Body of pancreas (tissue), 4 donors: Measurements from ENCODE around the gene DNAJB5.
"Not testable (repeated sequence)": the region's sequence is repeated elsewhere in the genome, so short reads cannot be mapped to it uniquely, and the experiment has no call there.

ENCODE experiments used
- CTCF ChIP-seq, 7 experiments: fragments of 450-650 bp in 4 of 7; fragments of 200-600 bp in 3 of 7; sonication (generic) in 3 of 7; IDR thresholded peaks; one replicate each; pipeline ENCODE4 v1.5.1; 2016 to 2019; ENCODE audit warnings: antibody characterized with exemption in 7 of 7
- POLR2A ChIP-seq, 3 donors: fragments of 450-650 bp; IDR thresholded peaks; one replicate each; pipeline ENCODE4 v1.6.1; 2016; ENCODE audit warnings: antibody characterized with exemption in 3 of 3, mild to moderate bottlenecking in 2 of 3

- TF ChIP-seq CTCF, POLR2A (IDR thresholded peaks at IDR 0.05): not testable (repeated sequence)
Observed at GRCh38 chr9:35023443-35023842, 33.9 kb downstream of the DNAJB5 start.
